Activated CD8-positive, alpha-beta memory T cell treated with anti-CD3 and anti-CD28 coated beads, Interleukin-2, amount 50 U/mL, for 24 hours (primary cell): Measurements from ENCODE around the gene LCE1C.

Experiments
- DNase-seq: peaks from one replicate; pipeline ENCODE4 v3.0.0-alpha.2; 2020; ENCODE audit errors: extremely low read depth

Gene LCE1C

DNA sequence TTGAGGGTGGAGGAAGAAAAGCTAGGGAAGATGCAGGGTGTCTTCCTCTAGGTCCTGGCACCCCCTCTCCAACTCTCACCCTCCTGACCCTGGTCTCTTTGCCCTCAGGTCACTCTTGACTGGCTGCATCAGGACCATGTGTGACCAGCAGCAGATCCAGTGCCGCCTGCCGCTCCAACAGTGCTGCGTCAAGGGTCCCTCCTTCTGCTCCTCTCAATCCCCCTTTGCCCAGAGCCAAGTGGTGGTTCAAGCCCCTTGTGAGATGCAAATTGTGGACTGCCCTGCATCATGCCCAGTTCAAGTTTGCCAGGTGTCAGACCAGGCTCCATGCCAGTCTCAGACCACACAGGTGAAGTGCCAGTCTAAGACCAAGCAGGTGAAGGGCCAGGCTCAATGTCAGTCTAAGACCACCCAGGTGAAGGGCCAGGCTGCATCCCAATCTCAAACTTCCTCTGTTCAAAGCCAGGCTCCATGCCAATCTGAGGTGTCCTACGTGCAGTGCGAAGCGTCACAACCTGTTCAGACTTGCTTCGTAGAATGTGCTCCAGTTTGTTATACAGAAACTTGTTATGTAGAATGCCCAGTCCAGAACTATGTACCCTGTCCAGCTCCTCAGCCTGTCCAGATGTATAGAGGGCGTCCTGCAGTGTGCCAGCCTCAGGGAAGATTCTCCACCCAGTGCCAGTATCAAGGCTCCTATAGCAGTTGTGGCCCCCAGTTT lies 46.8 kb downstream of the LCE1C start:
- no peak for DNase-seq

DNA sequence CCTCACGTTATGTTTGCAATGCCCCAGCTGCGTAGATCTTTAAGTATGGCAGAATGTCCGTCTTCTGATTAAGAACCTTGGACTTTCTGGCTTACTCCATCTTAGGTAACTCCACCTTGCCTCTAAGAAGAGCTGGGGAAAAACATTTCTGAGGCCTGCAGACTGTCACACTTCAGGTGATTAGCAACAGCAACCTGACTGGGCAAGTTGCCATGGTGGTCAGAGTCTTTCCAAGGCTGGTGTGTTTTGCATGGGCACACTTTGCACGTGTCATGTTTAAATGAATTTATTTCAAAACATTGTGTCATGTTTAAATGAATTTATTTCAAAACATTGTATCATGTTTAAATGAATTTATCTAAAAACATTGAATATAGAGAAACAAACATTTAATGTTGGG lies 47.8 kb downstream of the LCE1C start:
- DNase-seq: no peak

DNA sequence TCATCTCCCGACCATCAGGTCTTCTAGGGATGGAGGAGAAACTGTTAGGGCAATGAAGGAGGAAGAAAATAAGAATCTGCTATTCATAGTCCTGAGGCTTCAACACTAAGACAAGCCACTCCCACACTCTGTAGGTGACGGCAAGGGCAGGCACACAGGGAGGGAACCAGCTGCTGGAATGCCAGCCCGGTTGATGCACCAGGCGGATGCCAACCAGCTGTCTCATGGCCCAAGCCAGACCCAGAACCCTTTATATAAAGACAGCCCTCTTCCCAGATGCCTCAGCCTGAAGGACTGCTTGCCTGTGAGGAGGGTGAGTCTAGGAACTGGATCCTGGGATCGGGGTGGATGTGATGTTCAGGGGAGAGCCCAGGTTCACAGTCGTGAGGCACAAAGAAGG lies 48.7 kb downstream of the LCE1C start, which contains the start of gene KPRP:
Gene KPRP (plus strand): TSS at position 279 of the 400 bp plus-strand sequence. CDS start 1,564 bp downstream, outside the sequence.
- DNase-seq: no peak

DNA sequence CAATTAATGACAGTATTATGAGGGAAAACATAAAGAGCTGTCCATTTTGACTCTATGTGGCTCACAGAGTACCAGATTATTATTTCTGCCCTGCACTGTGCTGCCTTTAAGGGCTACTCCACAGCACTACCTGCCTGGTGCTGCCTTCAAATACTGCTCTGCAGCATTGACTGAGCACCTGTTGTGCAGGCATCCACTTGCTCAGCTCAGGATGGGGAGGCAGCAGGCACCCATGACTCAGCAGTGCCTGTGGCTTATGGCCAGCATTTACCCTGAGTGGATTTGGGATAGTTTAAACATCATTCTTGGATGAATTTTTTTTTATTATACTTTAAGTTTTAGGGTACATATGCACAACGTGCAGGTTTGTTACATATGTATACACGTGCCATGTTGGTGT lies 49.6 kb downstream of the LCE1C start:
- no peak for DNase-seq
